Kidney epithelial cell (primary cell): ENCODE data around the gene PRSS50. TPM values are rescaled to one million over a fixed set of nuclear protein-coding genes. Genes with fewer than 3 reads are reported as not detected.

Experiments
- DNase-seq: peaks from one replicate; pipeline ENCODE4 v3.0.0-alpha.2; 2010; ENCODE audit warnings: low read depth
- H3K27me3 ChIP-seq: 2 replicates; pipeline ENCODE4 v1.6.0; 2011; ENCODE audit warnings: low read length; ENCODE audit not compliant: control insufficient read depth, insufficient read depth
- H3K36me3 ChIP-seq: 2 replicates; pipeline ENCODE4 v1.5.1; 2011; ENCODE audit warnings: low read length; ENCODE audit not compliant: control insufficient read depth, insufficient read depth
- H3K4me3 ChIP-seq: 2 replicates; pipeline ENCODE4 v1.5.1; 2011; ENCODE audit warnings: low read depth, mild to moderate bottlenecking, control low read depth, low read length
- total RNA-seq: library from RNA; depleted of rRNA; stranded (reverse); fragments of >200 nt; gene quantifications from 2 replicates; pipeline ENCODE4 v1.2.3, GENCODE V29; 2015
- TF ChIP-seq, protein P1 (sequence below): IDR thresholded peaks from 2 replicates; pipeline ENCODE4 v1.5.1; 2011; ENCODE audit warnings: mild to moderate bottlenecking, moderate library complexity, low read length, control low read depth, inconsistent platforms; ENCODE audit not compliant: insufficient read depth, poor library complexity, severe bottlenecking

The PRSS50 gene
- total RNA-seq, 1 donor from 2014 or later = 0.29 TPM

DNA sequence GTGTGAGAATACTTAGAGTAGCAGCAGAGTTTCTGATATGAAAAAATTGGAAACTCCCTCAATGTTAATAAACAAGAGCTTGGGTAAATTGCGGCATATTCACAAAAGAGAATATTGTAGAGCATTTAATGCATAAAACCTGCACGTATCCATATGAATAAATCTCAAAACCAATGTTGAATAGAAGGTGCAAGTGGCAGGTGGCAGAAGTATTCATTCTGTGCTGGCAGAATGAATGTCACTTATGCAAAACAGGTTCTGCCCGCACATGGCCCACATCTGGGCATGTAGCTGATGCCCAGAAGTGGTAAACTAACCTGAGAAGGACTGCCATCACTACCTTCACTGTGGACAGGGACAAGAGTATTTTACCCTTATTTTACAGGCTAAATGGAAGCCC, 14.1 kb upstream of the PRSS50 start:
- TF ChIP-seq, protein P1, sequence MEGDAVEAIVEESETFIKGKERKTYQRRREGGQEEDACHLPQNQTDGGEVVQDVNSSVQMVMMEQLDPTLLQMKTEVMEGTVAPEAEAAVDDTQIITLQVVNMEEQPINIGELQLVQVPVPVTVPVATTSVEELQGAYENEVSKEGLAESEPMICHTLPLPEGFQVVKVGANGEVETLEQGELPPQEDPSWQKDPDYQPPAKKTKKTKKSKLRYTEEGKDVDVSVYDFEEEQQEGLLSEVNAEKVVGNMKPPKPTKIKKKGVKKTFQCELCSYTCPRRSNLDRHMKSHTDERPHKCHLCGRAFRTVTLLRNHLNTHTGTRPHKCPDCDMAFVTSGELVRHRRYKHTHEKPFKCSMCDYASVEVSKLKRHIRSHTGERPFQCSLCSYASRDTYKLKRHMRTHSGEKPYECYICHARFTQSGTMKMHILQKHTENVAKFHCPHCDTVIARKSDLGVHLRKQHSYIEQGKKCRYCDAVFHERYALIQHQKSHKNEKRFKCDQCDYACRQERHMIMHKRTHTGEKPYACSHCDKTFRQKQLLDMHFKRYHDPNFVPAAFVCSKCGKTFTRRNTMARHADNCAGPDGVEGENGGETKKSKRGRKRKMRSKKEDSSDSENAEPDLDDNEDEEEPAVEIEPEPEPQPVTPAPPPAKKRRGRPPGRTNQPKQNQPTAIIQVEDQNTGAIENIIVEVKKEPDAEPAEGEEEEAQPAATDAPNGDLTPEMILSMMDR = no peak
- Histone ChIP-seq H3K27me3 (no peaks in the 10 kb centered on the region), H3K4me3 (no peak overlapping the region), H3K36me3 (no peaks in the 10 kb centered on the region)
- DNase-seq = no peak

DNA sequence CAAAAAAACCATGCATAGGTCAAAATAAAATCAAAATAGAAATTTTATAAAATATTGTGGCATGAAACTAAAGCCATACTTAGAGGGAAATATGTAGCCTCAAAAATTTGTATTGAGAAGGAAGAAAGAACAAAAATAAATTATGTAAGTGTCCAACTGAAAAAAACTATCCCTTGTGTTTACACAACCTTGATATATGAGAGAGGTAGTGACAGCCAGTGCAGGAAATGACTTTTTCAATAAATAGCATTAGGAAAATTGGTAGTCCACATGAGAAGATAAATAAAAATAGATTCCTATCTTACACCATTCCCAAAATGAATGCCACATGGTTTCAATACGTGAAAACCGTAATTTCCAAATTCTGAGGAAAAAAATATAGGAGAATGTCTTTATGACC, 13.2 kb upstream of the PRSS50 start:
- Histone ChIP-seq H3K36me3 (no peaks in the 10 kb centered on the region), H3K4me3 (no peak overlapping the region), H3K27me3 (no peaks in the 10 kb centered on the region)
- TF ChIP-seq, protein P1 = no peak
- DNase-seq = no peak

DNA sequence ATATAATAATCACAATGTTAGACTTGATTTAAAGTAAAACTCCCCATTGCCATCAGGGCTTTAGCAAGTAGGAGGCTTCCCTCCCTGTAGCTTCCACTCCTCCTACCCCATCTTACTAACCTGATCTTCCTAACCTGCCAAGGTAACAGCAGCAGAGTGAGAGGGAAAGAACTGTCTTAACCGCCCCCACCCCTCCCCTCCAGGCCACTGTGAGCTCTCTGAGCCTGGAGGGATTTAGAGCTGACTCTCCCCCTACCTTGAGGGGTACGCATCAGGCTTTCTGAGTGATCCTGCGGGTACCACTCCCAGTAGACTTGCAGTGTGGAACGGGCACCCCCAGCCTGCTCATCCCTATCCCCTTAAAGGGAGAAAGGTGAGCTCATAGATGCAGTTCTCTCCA, 11.4 kb upstream of the PRSS50 start:
- no peak for DNase-seq
- TF ChIP-seq, protein P1 = no peak

DNA sequence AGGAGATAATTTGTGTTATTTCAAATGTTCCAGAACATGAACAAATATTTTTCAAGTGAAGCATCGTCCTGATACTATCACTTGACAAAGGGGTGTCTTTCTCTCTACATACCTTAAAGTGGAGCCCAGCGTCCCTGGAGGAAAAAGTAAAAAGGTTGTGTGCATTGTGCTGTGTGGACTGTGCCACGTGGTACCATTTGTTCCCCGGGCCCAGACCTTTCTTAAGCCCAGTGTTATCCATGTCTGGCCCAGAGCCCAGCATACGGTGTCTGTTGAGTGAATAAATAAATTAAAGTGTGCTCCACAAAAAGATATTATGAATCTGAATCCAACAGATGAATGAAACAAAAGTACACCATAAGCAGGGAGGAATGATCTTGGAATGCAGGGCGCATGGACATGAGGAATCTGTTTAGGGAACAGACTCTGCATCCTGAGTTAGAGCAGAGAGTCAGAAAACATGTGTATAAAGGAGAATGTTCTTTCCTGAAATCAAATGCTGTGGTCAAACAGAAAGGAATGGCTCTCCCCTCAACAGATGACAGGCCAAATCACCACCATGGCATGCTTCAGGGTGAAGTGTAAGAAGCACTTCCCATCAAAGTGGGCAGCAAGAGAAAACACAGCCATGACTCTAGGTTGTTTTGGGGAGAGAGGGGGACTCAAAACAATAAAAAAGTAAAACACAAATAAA, 8.1 kb upstream of the PRSS50 start:
- peaks cover 2% of the 10 kb centered on the region for H3K27me3 ChIP-seq
- DNase-seq = no peak
- TF ChIP-seq, protein P1 = no peak
- no peak overlapping the region for H3K4me3 ChIP-seq
- H3K36me3 ChIP-seq = no peaks in the 10 kb centered on the region

More for the DNA sequence above, 11.4 kb upstream of the PRSS50 start:
- H3K27me3 ChIP-seq = no peaks in the 10 kb centered on the region
- H3K4me3 ChIP-seq = no peak overlapping the region
- no peaks in the 10 kb centered on the region for H3K36me3 ChIP-seq

DNA sequence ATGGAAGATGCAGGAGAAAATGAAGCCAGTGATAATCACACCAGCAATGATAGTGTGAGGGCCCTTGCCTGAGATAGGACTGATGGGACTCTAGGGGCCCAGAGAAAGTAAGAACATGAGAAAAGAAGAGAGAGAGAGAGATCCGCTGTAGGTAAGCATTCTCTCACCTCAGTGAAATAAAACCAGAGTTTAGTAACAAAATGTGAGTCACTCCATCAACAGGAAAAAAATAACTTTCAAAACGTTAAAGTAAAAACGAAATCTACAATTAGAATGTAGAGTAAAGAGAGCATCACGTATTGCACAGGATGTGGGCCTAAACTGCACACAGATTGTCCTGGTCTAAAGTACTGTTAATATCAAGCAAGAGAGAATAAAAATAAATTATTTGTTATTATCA, 6.8 kb upstream of the PRSS50 start:
- TF ChIP-seq, protein P1 = no peak
- Histone ChIP-seq H3K27me3 (peaks cover 7% of the 10 kb centered on the region), H3K4me3 (no peak overlapping the region), H3K36me3 (no peaks in the 10 kb centered on the region)
- DNase-seq = no peak

DNA sequence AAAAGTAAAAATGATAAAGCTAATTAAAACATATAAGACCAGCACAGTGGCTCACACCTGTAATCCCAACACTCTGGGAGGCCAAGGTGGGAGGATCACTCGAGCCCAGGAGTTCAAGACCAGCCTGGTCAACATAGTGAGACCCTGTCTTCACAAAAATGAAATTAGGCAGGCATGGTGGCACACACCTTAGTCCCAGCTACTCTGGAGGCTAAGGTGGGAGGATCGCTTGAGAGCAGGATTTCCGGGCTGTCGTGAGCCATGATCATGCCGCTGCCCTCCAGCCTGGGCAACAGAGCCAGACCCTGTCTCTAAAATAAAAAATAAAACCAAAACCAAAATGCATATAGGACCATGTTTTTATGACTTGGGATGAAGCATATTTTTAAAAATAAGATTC, 4.8 kb upstream of the PRSS50 start:
- Histone ChIP-seq H3K36me3 (no peaks in the 10 kb centered on the region), H3K27me3 (peaks cover 20% of the 10 kb centered on the region), H3K4me3 (no peak overlapping the region)
- TF ChIP-seq, protein P1 = no peak
- DNase-seq = no peak
